Measurements from ENCODE around the gene CCSAP.

Gene CCSAP

GRCh38 chr1:229385853-229386456 is 43.1 kb upstream of the CCSAP start:
- no peaks in the 10 kb centered on the region for H3K9me2 ChIP-seq (replicated peaks; ENCODE audit: control insufficient read depth, low read length)
- H3F3A ChIP-seq (ENCODE audit: control insufficient read depth, insufficient read depth), result no peaks in the 10 kb centered on the region
- H3K9me3 ChIP-seq (ENCODE audit: control insufficient read depth, insufficient read depth, low read length), result no peaks in the 10 kb centered on the region
- no peak overlapping the region for H3K4me2 ChIP-seq (ENCODE audit: low read length)
- H4K20me1 ChIP-seq (ENCODE audit: control insufficient read depth, insufficient read depth, low read depth, low read length), result no peaks in the 10 kb centered on the region; the same call in 1 of the 2 replicates
- TF ChIP-seq EZH2phosphoT487 (IDR thresholded peaks at IDR 0.05; ENCODE audit: borderline replicate concordance, low read length) (no peak), CTCF (IDR thresholded peaks at IDR 0.05; ENCODE audit: low read depth, low read length, poor library complexity, severe bottlenecking) (no peak)
- no peaks in the 10 kb centered on the region for H3K36me3 ChIP-seq (ENCODE audit: control insufficient read depth, low read length)
- no peaks in the 10 kb centered on the region for H3K4me1 ChIP-seq (ENCODE audit: control insufficient read depth, low read length)
- no peaks in the 10 kb centered on the region for H3K79me2 ChIP-seq (ENCODE audit: control insufficient read depth, low read length)
- H3K27me3 ChIP-seq (ENCODE audit: control insufficient read depth, low read length), result peaks cover 34% of the 10 kb centered on the region
- no peak overlapping the region for H3K4me3 ChIP-seq (ENCODE audit: low read length)
- no peak overlapping the region for H3K27ac ChIP-seq (ENCODE audit: low read depth, low read length)

GRCh38 chr1:229384822-229385221 is 42.0 kb upstream of the CCSAP start:
- no peak overlapping the region for H3K27ac ChIP-seq (ENCODE audit: low read depth, low read length)
- H3K27me3 ChIP-seq (ENCODE audit: control insufficient read depth, low read length), result peaks cover 43% of the 10 kb centered on the region
- no peak overlapping the region for H3K4me3 ChIP-seq (ENCODE audit: low read length)
- H3K4me2 ChIP-seq (ENCODE audit: low read length), result no peak overlapping the region
- no peaks in the 10 kb centered on the region for H3K36me3 ChIP-seq (ENCODE audit: control insufficient read depth, low read length)
- H3K9me3 ChIP-seq (ENCODE audit: control insufficient read depth, insufficient read depth, low read length), result no peaks in the 10 kb centered on the region
- H4K20me1 ChIP-seq (ENCODE audit: control insufficient read depth, insufficient read depth, low read depth, low read length), result no peaks in the 10 kb centered on the region; the same call in 1 of the 2 replicates
- H3K9me2 ChIP-seq (replicated peaks; ENCODE audit: control insufficient read depth, low read length), result no peaks in the 10 kb centered on the region
- no peaks in the 10 kb centered on the region for H3K79me2 ChIP-seq (ENCODE audit: control insufficient read depth, low read length)
- no peaks in the 10 kb centered on the region for H3K4me1 ChIP-seq (ENCODE audit: control insufficient read depth, low read length)
- no peak for TF ChIP-seq EZH2phosphoT487 (IDR thresholded peaks at IDR 0.05; ENCODE audit: borderline replicate concordance, low read length)
- TF ChIP-seq CTCF (IDR thresholded peaks at IDR 0.05; ENCODE audit: low read depth, low read length, poor library complexity, severe bottlenecking), result no peak
- H3F3A ChIP-seq (ENCODE audit: control insufficient read depth, insufficient read depth), result no peaks in the 10 kb centered on the region

- Histone ChIP-seq H3F3A (ENCODE audit: control insufficient read depth, insufficient read depth) (no peaks in the 10 kb centered on the region), H3K27ac (ENCODE audit: low read depth, low read length) (no peak overlapping the region), H3K4me2 (ENCODE audit: low read length) (no peak overlapping the region), H3K79me2 (ENCODE audit: control insufficient read depth, low read length) (no peaks in the 10 kb centered on the region), H3K9me2 (replicated peaks; ENCODE audit: control insufficient read depth, low read length) (no peaks in the 10 kb centered on the region), H3K4me1 (ENCODE audit: control insufficient read depth, low read length) (no peaks in the 10 kb centered on the region), H3K27me3 (ENCODE audit: control insufficient read depth, low read length) (peaks cover 37% of the 10 kb centered on the region), H3K9me3 (ENCODE audit: control insufficient read depth, insufficient read depth, low read length) (no peaks in the 10 kb centered on the region), H3K36me3 (ENCODE audit: control insufficient read depth, low read length) (no peaks in the 10 kb centered on the region), H4K20me1 (ENCODE audit: control insufficient read depth, insufficient read depth, low read depth, low read length) (no peaks in the 10 kb centered on the region; the same call in 1 of the 2 replicates), H3K4me3 (ENCODE audit: low read length) (no peak overlapping the region)
- no peak for TF ChIP-seq EZH2phosphoT487 (IDR thresholded peaks at IDR 0.05; ENCODE audit: borderline replicate concordance, low read length)
- TF ChIP-seq CTCF (IDR thresholded peaks at IDR 0.05; ENCODE audit: low read depth, low read length, poor library complexity, severe bottlenecking), result no peak
These were observed 41.1 kb upstream of the CCSAP start for GRCh38 chr1:229383961-229384360.
